HG02938 (cell line): Measurements from ENCODE around the gene BMPR1A.

Experiments
- ATAC-seq: cut with Tn5 transposase; IDR thresholded peaks from one replicate; pipeline ENCODE4 v1.9.1; 2021; ENCODE audit warnings: mild to moderate bottlenecking, moderate library complexity; ENCODE audit not compliant: unreplicated experiment

The BMPR1A gene

DNA sequence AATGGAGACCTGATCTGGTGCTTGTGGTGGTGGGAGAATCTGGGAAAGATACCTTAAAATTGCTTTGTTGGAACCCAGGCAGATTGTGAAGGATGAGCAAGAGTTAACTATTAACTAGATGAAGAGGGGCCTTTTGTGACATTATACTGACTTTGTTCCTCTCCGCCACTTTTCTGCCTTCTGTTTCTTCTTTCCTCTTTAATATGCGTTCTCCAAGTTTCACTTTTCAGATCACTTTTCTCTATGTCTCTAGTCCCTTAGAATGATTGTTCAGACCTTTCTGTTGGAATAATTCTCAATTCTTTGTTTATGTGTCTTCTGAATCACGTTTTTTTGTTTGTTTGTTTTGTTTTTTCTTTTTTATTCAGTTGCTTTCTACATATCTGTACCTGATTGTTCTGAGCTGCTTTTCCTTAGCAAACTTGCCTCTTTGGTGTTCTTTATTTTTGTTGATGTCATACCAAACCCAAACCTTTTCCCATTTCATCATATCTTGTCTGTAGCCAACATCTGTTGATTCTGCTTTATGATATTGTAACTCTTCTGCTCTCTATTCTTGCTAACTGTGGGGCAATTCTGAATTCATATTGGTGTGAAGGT, 2.8 kb downstream of the BMPR1A start:
- ATAC-seq, result no peak

DNA sequence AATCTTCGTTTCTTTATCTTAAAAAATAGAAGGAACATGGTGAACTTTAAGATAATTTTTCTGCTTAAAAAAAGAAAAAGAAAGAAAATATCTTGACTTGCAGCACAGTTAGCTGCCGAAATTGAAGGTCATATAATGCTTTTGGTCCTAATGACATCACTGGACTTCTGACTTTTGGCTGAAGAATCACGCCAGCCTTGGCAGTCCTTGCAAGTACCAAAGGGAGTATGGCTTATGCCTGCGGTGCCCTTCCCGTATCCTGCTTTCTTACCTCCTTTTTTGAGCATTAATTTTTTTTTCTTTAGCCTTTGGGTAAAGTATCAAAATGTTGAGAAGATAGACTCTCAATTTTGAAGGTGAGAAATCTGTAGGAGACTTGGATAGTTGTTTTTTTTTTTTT, 7.0 kb downstream of the BMPR1A start:
- no peak for ATAC-seq

DNA sequence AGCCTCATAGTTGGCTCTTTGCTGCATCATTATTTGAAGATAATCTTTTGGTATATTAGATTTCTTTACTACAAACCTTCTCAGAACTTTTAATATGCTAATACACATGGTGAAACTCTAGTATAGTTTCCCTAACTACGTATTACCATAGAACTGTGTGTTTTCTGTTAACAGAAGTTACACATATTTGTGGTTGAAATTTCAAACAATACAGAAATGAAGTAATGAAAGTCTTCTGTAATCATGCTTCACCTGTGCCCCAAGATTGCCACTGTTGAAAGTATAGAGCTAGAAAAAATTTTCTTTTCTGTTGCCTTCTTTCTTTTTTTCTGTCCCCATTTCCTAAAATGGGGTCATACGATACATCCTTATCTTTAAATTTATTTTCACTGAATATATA, 9.1 kb downstream of the BMPR1A start:
- no peak for ATAC-seq

DNA sequence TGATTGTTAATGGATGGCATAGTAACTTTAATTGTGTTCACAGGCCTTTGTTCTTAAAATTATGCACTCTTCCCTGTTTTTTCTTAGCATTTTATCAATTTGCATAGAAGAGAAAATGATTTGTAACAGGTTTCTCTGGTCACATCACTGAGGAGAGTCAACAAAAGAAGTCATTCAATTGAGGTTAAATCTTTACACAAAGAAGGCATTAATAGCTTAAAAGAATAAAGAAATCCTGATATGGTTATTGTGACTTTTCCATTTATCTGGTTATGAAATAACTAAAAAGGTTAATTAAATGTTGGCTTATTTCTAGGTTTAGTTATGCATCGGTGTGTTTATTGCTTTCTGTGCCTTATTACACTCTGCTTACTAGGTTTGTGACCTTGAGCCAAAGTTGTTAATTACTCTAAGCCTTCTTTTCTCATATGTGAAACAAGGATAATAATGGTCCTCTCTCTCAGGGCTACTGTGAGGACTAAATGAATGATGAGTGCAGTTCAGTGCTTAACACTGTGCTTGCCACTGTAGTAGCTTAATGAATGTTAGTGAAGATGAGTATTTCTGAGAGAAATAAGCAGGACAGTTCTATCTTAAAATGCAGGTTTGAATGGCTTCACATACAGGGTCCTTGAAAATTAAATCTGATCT, 12.1 kb downstream of the BMPR1A start:
- ATAC-seq, result no peak

DNA sequence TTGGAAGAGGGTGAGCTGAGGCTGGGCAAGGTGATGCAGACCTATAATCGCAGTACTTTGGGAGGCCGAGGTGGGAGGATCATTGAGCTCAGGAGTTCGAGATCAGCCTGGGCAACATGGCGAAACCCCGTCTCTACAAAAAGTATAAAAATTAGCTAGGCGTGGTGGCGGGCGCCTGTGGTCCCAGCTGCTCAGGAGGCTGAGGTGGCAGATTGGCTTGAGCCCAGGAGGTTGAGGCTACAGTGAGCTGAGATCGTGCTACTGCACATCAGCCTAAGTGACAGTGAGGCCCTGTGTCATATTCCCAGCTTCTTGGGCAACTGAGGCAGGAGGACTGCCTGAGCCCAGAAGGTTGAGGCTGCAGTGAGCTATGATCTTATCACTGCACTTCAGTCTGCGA, 13.6 kb downstream of the BMPR1A start:
- no peak for ATAC-seq

DNA sequence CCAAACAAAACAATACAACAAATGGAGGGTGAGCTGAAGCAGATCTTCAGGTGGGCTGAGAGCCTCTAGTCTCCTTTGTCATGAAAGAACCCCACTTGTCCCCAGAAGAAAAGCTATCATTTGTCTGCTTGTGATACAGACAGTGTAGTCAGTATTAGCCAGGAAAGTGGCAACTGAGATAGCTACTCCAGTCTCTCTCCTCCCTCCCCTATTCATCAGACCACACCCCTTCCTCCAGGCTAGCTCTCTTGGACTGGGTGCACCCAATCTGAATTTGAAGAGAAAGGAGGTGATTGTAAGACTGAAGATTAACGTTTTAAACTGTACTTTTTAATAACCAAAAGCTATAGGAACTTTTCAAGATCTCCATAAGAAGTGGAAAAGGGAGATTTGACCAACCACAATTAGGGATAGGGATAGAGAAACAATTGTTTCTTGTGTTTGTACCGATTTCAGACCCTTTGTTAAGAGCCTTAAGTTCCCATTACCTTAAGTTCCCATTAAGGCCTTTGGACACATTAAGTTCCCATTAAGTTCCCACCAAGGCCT, 14.1 kb downstream of the BMPR1A start:
- ATAC-seq, result no peak

DNA sequence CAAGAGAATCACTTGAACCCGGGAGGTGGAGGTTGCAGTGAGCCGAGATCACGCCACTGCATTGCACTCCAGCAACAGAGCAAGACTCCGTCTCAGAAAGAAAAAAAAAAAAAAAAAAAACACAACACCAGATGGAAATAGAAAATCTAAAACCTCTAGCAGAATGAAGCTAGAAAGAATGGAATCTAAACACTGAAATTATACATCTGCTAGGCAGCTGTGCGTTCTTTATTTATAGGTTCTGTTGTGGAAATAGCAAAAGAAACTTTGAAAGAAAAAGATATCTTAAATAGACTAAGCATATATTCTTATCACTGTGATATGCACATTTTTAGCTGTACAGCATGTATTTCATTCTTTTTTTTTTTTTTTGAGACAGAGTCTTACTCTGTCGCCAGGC, 17.1 kb downstream of the BMPR1A start:
- no peak for ATAC-seq

DNA sequence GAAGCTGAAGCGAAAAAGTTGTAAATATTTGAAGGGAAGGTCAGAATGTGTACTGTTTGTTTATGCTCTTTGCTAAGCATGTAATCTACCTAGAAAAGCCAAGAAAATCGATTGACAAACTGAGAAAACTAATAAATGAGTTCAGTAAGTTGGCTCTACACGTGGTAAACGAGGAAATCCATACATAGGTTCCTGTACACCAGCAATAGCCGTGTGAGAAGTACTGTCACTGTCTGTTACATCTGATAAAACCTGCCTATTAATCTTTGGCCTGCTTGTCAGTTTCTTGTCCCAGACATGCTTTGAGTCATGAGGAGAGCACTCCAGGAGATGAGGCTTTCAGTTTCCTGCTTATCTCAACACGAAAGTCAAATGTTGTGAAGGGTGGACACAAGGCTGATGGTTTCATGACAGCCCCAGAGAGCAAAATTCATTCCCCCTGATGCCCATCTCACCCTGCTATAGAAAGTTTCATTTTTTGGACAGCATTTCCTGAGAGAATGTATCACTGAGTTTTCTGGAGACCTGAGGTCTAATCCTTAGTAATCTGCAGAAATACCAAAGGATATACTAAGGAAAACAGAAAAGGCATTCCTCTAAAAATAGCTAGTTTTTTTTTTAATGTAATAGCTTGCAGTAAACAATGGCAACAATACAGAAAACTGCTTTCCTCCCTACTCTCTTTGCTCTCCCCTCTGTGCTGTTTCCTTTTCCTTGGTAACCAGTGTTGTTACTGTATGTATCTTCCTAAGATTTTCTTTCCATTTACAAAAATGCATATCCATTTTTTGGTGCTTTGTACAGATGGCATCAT, 18.8 kb downstream of the BMPR1A start:
- peak; percentile 62 for ATAC-seq

DNA sequence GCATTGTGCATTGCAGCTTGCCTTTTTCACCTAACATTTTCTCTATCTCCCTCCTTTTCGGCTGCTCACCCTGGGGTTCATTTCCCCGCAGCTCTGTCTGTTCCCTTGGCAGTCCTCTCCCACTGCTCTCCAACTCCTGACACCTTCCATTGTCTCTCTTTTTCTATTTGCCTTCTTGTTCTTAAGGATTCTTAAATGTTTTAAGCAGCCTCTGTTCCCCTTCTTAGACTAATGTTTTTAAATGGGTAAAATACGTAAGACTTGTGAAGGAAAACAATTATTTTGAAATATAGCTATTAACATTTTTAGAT, 19.4 kb downstream of the BMPR1A start:
- ATAC-seq, result no peak

DNA sequence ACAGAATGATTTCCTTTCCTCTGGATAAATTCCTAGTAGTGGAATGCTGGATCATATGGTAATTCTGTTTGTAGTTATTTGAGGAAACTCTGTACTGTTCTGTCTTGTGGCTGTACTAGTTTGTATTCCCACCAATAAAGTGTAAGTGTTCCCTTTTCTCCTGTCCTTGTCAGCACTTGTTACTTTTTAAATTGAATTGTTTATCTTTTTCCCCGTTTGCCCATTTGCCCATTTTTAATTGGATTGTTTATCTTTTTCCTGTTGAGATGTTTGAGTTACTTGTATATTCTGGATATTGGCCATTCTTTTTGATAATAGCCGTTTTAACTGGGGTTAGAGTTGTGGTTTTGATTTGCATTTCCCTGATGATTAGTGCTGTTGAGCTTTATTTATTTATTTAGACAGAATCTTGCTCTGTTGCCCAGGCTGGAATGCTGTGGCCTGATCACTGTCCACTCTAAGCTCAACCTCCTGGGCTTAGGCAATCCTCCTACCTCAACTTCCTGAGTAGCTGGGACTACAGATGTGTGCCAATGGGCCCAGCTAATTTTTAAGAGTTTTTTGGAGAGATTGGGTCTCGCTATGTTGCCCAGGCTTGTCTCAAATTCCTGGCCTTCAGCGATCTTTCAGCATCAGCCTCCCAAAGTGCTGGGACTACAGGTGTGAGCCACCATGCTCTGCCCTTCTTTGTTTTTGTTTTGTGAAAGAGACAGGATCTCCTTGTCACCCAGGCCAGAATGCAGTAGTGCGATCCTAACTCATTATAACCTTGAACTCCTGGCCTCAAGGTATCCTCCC, 23.0 kb downstream of the BMPR1A start:
- no peak for ATAC-seq

DNA sequence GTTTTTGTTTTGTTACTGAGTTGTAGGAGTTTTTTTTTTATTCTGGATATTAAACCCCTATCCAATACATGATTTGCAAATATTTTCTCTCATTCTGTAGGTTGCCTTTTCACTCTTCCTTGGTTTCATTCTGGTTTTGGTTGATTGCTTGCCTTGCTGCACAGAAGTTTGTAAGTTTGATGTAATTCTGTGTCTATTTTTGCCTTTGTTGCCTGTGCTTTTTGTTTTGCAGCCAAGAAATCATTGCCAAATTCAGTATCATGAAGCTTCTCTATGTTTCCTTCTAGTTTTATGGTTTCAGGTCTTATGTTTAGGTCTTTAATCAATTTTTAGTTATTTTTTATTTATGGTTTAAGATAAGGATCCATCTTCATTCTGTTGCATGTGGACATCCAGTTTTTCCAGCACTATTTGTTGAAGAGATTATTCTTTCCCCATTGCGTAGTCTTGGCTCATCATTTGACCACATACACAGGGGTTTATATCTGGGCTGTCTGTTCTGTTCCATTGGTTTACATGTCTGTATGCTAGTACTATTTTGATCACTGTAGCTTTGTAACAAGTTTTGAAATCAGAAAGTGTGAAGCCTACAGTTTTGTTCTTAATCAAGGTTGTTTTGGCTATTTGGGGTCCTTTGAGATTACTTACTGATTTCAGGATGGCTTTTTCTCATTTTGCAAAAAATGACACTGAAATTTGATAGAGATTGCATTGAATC, 26.4 kb downstream of the BMPR1A start:
- ATAC-seq, result no peak

DNA sequence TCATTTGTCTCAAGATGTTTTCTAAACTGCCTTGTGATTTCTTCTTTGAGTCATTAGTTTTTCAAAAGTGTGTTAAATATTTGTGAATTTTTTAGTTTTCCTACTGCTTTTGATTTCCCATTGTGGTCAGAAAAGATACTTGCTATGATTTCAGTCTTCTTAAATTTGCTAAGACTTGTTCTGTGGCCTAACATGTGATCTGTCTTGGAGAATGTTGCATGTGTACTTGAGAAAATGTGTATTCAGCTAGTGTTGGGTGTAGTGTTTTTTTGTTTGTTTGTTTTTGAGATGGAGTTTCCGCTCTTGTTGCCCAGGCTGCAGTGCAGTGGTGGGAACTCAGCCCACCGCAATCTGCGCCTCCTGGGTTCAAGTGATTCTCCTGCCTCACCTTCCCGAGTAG, 28.6 kb downstream of the BMPR1A start:
- no peak for ATAC-seq

DNA sequence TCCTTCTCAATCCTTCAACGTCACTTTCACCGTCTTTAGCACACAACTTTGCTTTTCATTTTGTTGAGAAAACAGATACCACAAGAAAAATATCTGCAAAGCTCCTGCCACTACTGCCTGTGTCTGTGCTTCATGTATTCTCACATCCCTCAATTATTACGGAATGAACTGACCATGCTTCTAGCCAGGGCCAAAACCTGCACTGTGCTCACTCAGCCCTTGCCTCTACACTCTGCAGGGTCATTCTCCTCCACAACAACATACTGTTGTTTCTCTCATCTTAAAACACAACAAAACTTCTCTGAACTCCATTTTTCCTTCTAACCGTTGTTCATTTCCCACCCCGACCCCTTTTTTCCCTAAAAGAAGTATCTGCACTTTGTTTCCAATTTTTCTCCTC, 29.5 kb downstream of the BMPR1A start:
- ATAC-seq, result no peak

DNA sequence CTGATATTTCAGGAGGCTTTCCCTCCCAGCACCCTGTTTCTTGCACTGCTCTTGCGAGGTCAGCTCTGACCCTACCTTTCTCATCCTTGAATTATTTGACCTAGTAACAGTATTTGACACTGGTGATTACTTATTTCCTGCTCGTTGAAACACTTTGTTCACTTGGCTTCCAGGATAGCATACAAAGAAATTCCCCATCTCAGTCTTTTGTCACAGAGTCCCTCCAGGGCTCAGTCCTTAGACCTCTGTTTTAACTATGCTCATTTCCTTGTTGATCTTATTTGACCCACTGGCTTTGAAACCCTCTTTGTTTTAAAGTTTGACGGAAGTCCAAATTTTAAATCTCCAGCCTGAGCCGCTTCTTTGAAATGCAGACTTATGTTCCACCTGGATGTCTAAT, 29.9 kb downstream of the BMPR1A start:
- ATAC-seq, result no peak

DNA sequence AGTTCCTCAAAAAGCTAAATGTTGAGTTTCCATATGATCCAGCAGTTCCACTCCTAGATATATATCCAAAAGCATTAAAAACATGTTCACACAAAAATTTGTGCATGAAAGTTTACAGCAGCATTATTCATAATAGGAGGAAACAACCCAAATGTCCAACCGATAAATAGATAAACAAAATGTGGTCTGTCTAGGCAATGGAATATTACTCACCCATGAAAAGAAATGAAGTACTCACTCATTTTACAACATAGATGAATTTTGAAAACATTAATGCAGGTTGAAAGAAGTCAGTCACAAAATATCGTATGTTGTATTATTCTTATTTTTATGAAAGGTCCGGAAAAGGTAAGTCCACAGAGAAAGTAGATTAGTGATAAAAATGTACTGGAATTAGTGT, 34.0 kb downstream of the BMPR1A start:
- ATAC-seq, result no peak

DNA sequence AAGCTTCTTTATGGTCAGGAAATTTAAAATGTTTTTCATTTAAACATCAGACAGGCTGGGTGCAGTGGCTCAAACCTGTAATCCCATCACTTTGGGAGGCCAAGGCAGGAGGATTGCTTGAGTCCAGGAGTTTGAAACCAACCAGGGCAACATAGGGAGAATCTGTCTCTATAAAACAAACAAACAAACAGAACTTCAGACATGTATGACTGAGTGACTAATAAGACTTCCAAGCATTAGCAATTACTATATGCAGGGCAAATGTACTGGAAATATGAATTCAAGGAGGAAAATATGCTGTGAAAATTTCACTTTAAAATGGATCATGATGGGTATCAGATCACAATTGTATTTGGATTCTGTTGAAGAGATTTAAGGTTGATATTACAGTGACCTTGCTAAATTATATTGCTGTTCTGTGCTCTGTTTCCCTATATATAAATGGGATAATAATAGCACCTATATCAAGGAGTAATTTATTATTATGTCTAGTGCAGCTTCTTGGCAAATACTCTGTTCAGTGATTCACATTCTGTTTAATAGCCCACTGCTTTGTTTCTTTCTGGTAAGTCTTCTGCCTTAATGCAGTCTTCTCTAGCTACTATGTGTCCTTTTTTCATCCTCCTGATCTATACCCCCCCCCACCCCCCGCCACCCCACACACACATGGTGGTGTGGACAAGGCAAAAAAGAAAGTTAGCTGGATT, 36.2 kb downstream of the BMPR1A start:
- no peak for ATAC-seq

DNA sequence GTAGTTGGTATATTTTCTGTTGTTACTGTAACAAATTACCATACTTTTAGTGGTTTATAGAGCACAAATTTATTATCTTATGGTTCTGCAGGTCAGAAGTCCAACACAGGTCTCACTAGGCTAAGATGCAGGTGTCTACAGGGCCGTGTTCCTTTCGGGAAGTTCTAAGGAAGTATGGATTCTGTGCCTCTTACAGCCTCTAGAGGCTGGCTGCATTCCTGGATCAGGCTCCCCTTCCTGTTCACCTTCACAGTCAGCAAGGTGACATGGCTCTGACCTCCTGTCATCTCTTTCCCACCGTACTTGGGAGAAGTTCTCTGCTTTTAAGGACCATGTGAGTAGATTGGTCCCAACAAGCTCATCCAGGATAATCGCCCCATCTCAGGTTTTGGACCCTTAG, 37.3 kb downstream of the BMPR1A start:
- ATAC-seq, result no peak

DNA sequence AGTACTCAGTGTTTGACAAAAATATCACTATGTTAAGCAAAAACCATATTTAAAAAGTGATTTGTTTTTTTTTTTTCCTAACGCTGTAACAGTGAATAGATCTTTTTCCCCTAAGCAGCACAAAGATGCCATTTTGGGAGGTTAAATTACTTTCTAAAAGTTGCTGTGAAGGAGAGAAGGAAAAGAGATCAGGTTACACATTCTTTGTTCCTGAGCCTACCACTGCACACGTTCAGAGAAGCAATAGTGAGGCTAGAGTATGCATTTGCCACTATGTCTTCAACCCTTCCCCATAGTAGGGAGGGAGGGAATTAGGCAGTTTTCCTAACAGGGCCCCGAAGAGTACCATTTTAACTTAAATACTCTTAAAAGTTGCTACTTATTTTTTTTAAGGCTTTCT, 38.9 kb downstream of the BMPR1A start:
- no peak for ATAC-seq

DNA sequence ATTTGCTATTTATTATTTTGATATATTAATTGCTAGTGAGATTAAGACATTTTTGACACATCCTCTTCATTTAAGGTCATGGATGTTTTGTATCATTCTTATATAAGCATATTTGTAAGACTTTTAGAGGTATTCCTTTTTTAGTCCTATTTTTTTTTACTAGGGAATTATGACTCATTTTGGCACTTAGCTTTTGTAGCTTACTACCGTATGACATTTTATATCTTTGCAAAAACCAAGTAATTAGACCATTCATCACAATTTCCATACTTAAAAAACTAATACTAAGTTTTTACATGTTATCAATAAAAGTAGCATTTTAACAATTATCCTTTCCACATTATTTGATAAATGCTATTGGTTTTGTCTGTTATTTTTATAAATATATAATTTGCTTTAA, 41.6 kb downstream of the BMPR1A start:
- no peak for ATAC-seq

DNA sequence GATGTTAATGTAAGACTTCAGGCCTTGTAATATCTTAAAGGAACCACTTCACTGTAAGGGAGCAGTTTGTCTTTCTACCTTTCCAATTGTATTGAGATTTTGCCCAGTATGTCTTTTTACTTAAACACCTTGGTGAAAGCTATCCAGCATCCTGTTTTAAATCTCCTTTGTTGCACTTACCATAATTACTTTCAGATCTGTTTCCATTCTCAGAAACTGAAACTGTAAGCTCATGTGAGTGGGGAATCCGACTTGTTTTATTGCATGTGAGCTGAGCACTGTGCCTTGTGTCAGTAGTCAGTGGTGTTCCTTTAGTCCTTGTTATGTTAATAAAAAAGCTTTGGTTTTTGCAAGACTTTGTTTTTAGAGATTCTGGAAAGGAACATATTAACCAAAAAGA, 42.2 kb downstream of the BMPR1A start:
- ATAC-seq, result peak; percentile 65
